RWPE1 (cell line): ENCODE data around the gene LCN2.

Source experiments
- CTCF ChIA-PET: fragments of 350-600 bp; sonication (Branson Sonifier 250); formaldehyde crosslinking; extraction: SDS; loops from one replicate; lab custom pipeline; 2021; lab: Yijun Ruan, JAX
- POLR2A ChIA-PET: fragments of 400-600 bp; formaldehyde crosslinking; extraction: SDS; loops from one replicate; lab custom pipeline; 2020; ENCODE audit warnings: antibody characterized with exemption; ENCODE audit not compliant: low non-redundant PET; lab: Yijun Ruan, JAX
- DNase-seq: peaks from one replicate; pipeline ENCODE4 v3.0.0; 2012; ENCODE audit warnings: low spot score
- H3K27ac ChIP-seq: fragments of 450-650 bp; 2 replicates; pipeline ENCODE4 v1.5.1; 2017
- CTCF ChIP-seq: fragments of 450-650 bp; conservative IDR thresholded peaks from 2 replicates; pipeline ENCODE4 v1.5.1; 2017; ENCODE audit warnings: low read depth, mild to moderate bottlenecking

LCN2 gene

GRCh38 chr9:128118472-128118857, 30.8 kb upstream of the LCN2 start:
- ChIA-PET CTCF (interaction anchor here (0.6 to 6.1 kb wide), 16 partner anchors 9 to 394 kb away, joined by 3 to 55 read pairs (median 4); partner anchors contain the start of genes PTGES2 and ST6GALNAC6), POLR2A (interaction anchor here (0.6 kb wide), 1 partner anchor 9 kb away, joined by 3 read pairs; no protein-coding TSS in a partner anchor)
- peak overlapping the region; percentile 12; the same call in 1 of the 2 replicates for H3K27ac ChIP-seq
- DNase-seq: no peak
- TF ChIP-seq CTCF: no peak

- ChIA-PET POLR2A (no interaction called here), CTCF (no interaction called here)
- no peak for DNase-seq
- no peak for TF ChIP-seq CTCF
- H3K27ac ChIP-seq: peak overlapping the region; percentile 42
Measured at GRCh38 chr9:128118971-128119665, 30.1 kb upstream of the LCN2 start.

- POLR2A ChIA-PET: no interaction called here
- DNase-seq: no peak
- peak overlapping the region; percentile 42 for H3K27ac ChIP-seq
- no peak for TF ChIP-seq CTCF
- CTCF ChIA-PET: no interaction called here
Measured at GRCh38 chr9:128120061-128120740, 29.1 kb upstream of the LCN2 start.

- CTCF ChIA-PET: no interaction called here
- POLR2A ChIA-PET: no interaction called here
- no peak for DNase-seq
- no peak for TF ChIP-seq CTCF
- H3K27ac ChIP-seq: peak overlapping the region; percentile 42
Measured at GRCh38 chr9:128120741-128121465, 28.4 kb upstream of the LCN2 start.

- peak overlapping the region; percentile 42 for H3K27ac ChIP-seq
- ChIA-PET CTCF (no interaction called here), POLR2A (no interaction called here)
- no peak for TF ChIP-seq CTCF
- DNase-seq: no peak
Measured at GRCh38 chr9:128121466-128121810, 27.8 kb upstream of the LCN2 start.
